Duodenal mucosa (tissue), 2 donors: ENCODE measurements around the gene STARD7.
"Not testable (repeated sequence)": the region's sequence is repeated elsewhere in the genome, so short reads cannot be mapped to it uniquely, and the experiment has no call there.

Experiments
- H3K27ac ChIP-seq: one replicate; pipeline ENCODE4 v1.7.0; 2013; ENCODE audit warnings: low read depth, low read length
- H3K27me3 ChIP-seq, 2 donors: one replicate each; pipeline ENCODE4 v1.7.0; 2013; ENCODE audit warnings: low read length in 2 of 2, control low read depth in 1 of 2; ENCODE audit not compliant: insufficient read depth in 2 of 2, control insufficient read depth in 1 of 2
- H3K36me3 ChIP-seq, 2 donors: one replicate each; pipeline ENCODE4 v1.7.0; 2013; ENCODE audit warnings: low read length in 2 of 2, control low read depth in 1 of 2; ENCODE audit not compliant: insufficient read depth in 2 of 2, control insufficient read depth in 1 of 2
- H3K4me1 ChIP-seq, 2 donors: one replicate each; pipeline ENCODE4 v1.7.0; 2013; ENCODE audit warnings: low read length in 2 of 2, control low read depth in 1 of 2; ENCODE audit not compliant: insufficient read depth in 2 of 2, control insufficient read depth in 1 of 2
- H3K4me3 ChIP-seq, 2 donors: one replicate each; pipeline ENCODE4 v1.7.0; 2013; ENCODE audit warnings: low read length in 2 of 2, low read depth in 1 of 2
- H3K9ac ChIP-seq, 2 donors: one replicate each; pipeline ENCODE4 v1.7.0; 2013; ENCODE audit warnings: low read length in 2 of 2, low read depth in 1 of 2
- H3K9me3 ChIP-seq, 2 donors: one replicate each; pipeline ENCODE4 v1.7.0; 2013; ENCODE audit warnings: low read length in 2 of 2, control low read depth in 1 of 2; ENCODE audit not compliant: control insufficient read depth in 1 of 2

The STARD7 gene, protein sequence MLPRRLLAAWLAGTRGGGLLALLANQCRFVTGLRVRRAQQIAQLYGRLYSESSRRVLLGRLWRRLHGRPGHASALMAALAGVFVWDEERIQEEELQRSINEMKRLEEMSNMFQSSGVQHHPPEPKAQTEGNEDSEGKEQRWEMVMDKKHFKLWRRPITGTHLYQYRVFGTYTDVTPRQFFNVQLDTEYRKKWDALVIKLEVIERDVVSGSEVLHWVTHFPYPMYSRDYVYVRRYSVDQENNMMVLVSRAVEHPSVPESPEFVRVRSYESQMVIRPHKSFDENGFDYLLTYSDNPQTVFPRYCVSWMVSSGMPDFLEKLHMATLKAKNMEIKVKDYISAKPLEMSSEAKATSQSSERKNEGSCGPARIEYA

DNA sequence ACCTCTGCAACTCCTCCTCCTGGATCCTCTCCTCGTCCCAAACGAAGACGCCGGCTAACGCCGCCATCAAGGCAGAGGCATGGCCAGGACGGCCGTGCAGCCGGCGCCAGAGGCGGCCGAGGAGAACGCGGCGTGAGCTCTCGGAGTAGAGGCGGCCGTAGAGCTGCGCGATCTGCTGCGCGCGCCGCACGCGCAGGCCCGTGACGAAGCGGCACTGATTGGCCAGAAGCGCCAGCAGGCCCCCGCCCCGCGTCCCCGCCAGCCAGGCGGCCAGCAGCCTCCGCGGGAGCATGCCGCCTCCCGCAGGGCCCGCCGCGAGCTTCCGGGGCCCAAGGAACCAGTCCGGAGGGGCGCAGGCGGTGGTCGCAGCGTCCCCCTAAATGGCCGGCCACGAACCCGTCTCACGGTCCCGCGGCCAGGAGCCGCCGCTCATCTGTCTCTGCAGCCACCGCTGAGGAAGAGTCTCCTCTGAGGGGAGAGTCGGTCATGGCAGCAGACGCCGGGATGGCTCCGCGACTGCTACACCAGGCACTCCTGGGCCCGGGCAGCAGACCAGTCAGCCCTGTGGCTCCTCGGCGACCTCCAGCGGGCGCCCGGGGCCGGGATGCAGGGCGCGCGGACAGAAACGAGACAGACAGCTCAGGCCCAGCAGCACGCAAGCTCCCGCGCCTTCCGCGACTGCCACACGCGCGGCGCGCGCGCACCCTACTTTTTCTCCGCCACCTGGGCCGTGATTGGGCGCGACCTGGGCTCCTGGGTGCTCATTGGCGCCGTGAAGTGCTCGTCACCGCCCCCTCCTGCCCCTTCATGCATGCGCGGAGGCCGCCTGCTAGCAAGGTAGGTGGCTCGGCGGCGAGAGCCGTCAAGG is at the start of gene STARD7:
Gene STARD7 (minus strand): TSS at position 685 of the 868 bp plus-strand sequence. CDS start 393 bp downstream, at position 292.
- Histone ChIP-seq H3K4me1 (peaks cover 48 to 55% of the 10 kb centered on the region in 2 donors), H3K4me3 (peak within 1 kb of the TSS; percentile 60 to 85), H3K9me3 (no peaks in the 10 kb centered on the region)

DNA sequence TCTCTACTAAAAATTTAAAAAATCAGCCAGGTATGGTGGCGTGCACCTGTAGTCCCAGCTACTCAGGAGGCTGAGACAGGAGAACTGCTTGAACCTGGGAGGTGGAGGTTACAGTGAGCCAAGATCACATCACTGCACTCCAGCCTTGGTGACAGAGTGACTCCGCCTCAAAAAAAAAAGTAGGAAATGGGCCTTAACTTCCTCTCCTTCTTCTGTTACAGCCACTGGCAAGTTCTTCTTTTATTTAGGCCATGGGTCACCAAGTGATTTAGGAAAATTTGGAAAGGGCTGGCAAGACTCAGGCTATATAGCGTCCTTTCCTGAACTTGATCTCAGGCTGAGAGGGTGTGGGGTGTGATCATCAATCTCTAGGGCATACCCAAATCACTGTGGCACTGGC is 49.1 kb upstream of the STARD7 start:
- not testable (repeated sequence) for H3K27me3 ChIP-seq, H3K4me3 ChIP-seq, H3K27ac ChIP-seq, H3K9me3 ChIP-seq
- H3K36me3 ChIP-seq, result peaks cover 13 to 45% of the 10 kb centered on the region in 2 donors
- H3K4me1 ChIP-seq, result peaks cover 57 to 60% of the 10 kb centered on the region in 2 donors
- peak overlapping the region in 1 of 2 donors; percentile 31 for H3K9ac ChIP-seq

More for the DNA sequence above, at the start of gene STARD7:
- H3K36me3 ChIP-seq, result no peaks in the 10 kb centered on the region
- H3K9ac ChIP-seq, result peak within 1 kb of the TSS; percentile 59 to 87
- no peaks in the 10 kb centered on the region for H3K27me3 ChIP-seq
- peak within 1 kb of the TSS; percentile 93 for H3K27ac ChIP-seq

DNA sequence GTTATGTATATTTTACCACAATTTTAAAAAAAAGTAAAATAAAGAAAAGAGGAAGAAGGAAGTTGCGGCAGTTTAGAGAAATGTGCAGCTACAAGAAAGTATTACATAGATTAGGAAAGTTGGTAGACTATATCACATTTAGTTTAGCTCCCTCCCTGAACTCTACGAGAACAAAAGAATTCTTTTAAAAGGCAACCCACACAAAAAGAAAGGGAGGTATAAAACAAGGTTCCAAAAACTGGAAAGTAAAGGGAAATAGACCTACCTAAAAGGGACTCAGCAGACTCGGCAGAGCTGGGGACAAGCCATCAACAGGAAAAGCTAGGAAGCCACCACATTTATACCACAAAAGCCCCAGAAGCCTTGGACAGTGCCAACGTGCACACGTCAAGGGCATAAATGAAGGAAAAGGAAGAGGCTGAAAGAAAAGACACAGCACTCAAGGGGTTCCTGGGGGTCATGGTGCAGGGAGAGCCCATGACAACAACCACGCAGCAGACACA is 48.0 kb upstream of the STARD7 start:
- H3K4me1 ChIP-seq, result peaks cover 58 to 60% of the 10 kb centered on the region in 2 donors
- H3K27me3 ChIP-seq, result no peaks in the 10 kb centered on the region
- H3K9ac ChIP-seq, result no peak overlapping the region
- peaks cover 24 to 55% of the 10 kb centered on the region in 2 donors for H3K36me3 ChIP-seq
- H3K4me3 ChIP-seq, result no peak overlapping the region
- H3K9me3 ChIP-seq, result no peaks in the 10 kb centered on the region
- H3K27ac ChIP-seq, result peak overlapping the region; percentile 22

DNA sequence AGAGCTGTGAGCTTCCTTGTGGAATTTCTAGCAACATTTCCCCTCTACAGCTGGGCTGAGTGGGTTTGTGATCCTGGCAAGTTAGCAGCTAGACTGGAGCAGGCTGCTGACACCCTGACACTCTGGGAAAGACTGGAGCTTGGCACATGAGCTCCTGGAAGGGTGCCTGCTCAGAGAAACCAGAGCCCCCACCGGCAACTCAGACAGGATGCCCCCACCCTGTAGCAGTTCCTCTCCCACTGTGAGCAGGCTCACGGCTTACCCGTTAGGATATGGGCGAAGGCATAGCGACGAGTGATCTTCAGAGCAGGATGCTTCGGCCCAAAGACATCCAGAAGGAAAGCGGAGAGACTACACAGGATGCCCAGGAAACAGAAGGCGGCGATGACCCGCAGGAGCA is 45.9 kb upstream of the STARD7 start:
- H3K4me1 ChIP-seq, result peaks cover 37 to 39% of the 10 kb centered on the region in 2 donors

DNA sequence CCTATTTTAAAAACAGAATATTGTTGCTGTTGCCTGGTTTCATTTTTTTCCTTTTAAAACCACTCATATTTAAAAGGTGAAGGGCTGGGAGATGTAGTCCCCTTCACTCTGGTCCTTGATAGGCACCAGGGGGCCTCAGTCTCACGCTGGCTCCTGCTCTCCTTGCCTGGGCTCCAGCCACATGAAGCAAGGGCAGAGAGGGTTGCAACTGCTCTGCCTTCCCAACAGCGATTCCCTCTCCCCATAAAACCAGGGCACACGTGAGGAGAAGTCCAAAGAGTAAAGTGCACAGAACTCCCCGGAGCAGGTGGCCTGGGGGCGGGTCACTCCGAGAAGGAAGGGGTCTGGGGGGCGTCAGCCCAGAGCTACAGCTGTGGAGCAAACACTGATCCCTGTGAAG is 44.4 kb upstream of the STARD7 start:
- Histone ChIP-seq H3K4me3 (no peak overlapping the region), H3K27me3 (no peaks in the 10 kb centered on the region), H3K9me3 (no peaks in the 10 kb centered on the region), H3K9ac (no peak overlapping the region), H3K27ac (no peak overlapping the region), H3K4me1 (peaks cover 22 to 24% of the 10 kb centered on the region in 2 donors), H3K36me3 (peaks cover 31 to 52% of the 10 kb centered on the region in 2 donors)

More for the DNA sequence above, 45.9 kb upstream of the STARD7 start:
- Histone ChIP-seq H3K27me3 (no peaks in the 10 kb centered on the region), H3K9ac (no peak overlapping the region), H3K4me3 (no peak overlapping the region), H3K9me3 (no peaks in the 10 kb centered on the region), H3K36me3 (peaks cover 31 to 64% of the 10 kb centered on the region in 2 donors), H3K27ac (no peak overlapping the region)

DNA sequence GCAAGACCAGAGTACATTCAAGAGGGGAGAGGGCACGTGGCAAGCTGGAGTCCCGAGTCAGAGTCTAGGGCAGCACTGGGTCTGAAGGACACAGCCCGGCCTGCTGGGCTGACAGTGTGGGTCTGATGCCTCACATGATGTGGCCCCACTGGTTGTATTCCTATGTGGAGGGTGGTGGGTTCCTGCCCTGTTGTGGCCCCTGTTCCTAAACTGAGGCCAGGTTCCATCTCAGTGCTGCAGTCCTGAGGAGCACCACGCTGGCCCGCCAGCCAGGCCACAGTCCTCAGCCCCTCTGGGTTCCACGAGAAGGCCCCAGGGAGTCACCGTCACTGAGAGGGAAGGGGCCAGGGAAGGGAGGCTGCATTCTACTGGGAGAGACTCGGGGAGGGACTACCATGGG is 43.9 kb upstream of the STARD7 start:
- Histone ChIP-seq H3K9ac (peak overlapping the region in 1 of 2 donors; percentile 7), H3K9me3 (no peaks in the 10 kb centered on the region), H3K27me3 (no peaks in the 10 kb centered on the region), H3K4me3 (no peak overlapping the region), H3K36me3 (peaks cover 31 to 52% of the 10 kb centered on the region in 2 donors), H3K4me1 (peaks cover 19 to 23% of the 10 kb centered on the region in 2 donors), H3K27ac (no peak overlapping the region)

DNA sequence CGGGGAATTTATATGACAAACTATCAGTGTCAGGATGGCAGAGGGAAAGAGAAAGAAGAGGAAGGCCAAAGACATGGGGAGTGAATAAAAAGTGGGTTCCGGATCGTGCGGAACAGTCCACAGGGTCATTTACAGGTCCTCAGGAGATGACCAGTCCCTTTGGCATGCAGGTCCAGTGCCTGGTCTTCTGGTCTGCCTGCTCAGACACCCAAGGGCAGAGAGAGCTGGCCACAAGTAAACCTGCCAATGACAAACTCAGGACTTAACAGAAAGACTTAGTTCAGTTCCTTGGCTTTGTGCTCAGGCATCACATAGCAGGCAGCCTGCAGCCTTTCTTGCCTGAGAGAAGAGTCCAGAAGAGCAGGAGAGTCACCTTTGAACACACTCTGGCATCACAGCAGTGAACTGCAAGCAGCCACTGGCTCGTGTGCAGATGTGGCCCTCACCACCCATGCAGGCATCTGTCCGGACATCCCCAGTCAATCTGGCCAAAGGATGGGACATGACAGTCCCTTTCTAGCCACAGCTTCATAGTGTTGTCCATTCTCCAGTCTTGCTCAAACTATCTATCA is 43.2 kb upstream of the STARD7 start:
- H3K4me3 ChIP-seq, result no peak overlapping the region
- H3K27ac ChIP-seq, result no peak overlapping the region
- H3K36me3 ChIP-seq, result peaks cover 31 to 51% of the 10 kb centered on the region in 2 donors
- H3K27me3 ChIP-seq, result no peaks in the 10 kb centered on the region
- H3K4me1 ChIP-seq, result peaks cover 19 to 23% of the 10 kb centered on the region in 2 donors
- no peaks in the 10 kb centered on the region for H3K9me3 ChIP-seq
- no peak overlapping the region for H3K9ac ChIP-seq

DNA sequence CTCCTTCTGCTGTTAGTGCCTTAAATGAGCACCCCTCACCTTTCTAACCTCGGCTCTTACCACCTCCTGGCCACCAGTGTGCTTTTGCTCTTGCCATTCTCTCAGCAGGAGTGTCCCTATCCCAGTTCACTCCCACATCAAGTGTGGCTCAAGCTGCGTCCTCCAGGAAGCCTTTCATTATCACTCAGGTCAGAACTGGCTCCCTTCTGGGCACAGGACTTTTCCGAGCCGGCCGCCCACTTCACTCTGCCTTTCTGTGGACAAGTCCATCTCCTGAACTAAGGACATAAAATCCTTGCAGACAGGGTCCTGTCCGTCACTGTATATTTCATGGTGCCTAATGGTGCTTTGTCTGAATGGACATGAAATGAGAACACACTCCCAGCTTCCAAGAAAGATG is 41.6 kb upstream of the STARD7 start:
- no peak overlapping the region for H3K27ac ChIP-seq
- no peaks in the 10 kb centered on the region for H3K9me3 ChIP-seq
- H3K9ac ChIP-seq, result no peak overlapping the region
- H3K36me3 ChIP-seq, result peaks cover 29 to 43% of the 10 kb centered on the region in 2 donors
- no peaks in the 10 kb centered on the region for H3K27me3 ChIP-seq
- H3K4me3 ChIP-seq, result no peak overlapping the region
- H3K4me1 ChIP-seq, result peaks cover 19 to 23% of the 10 kb centered on the region in 2 donors

DNA sequence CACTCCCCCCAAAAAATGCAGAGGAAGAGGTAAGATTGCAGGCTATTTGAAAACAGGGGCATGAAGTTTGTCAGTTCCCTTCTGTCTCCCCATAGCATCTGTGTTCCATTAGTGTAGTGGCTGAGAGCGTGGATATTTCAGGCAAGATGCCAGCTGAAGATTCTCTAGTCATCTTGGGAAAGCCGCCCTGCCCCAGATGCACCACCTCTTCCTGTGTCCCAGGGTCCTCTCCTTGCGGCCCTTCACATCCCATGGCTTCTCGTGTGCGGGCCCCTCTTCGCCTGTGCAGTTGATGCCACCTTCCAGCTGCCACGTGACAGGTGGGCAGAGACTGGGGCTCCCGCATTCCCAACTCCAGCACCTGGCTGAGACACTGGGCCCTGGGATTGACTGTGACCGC is 41.0 kb upstream of the STARD7 start:
- Histone ChIP-seq H3K9ac (no peak overlapping the region), H3K4me1 (peaks cover 19 to 23% of the 10 kb centered on the region in 2 donors), H3K27ac (no peak overlapping the region), H3K4me3 (no peak overlapping the region), H3K27me3 (no peaks in the 10 kb centered on the region), H3K36me3 (peaks cover 24 to 38% of the 10 kb centered on the region in 2 donors), H3K9me3 (no peaks in the 10 kb centered on the region)
